ENCODE measurements around the gene CLMN.

GRCh38 chr14:95273001-95273978 lies 46.4 kb downstream of the CLMN start:
- no peak for TF ChIP-seq POLR2A (IDR thresholded peaks at IDR 0.05; ENCODE audit: low read depth, low read length)
- no peak for TF ChIP-seq EZH2 (IDR thresholded peaks at IDR 0.05; ENCODE audit: borderline replicate concordance, low read depth, low read length, severe bottlenecking)
- TF ChIP-seq, protein P1, sequence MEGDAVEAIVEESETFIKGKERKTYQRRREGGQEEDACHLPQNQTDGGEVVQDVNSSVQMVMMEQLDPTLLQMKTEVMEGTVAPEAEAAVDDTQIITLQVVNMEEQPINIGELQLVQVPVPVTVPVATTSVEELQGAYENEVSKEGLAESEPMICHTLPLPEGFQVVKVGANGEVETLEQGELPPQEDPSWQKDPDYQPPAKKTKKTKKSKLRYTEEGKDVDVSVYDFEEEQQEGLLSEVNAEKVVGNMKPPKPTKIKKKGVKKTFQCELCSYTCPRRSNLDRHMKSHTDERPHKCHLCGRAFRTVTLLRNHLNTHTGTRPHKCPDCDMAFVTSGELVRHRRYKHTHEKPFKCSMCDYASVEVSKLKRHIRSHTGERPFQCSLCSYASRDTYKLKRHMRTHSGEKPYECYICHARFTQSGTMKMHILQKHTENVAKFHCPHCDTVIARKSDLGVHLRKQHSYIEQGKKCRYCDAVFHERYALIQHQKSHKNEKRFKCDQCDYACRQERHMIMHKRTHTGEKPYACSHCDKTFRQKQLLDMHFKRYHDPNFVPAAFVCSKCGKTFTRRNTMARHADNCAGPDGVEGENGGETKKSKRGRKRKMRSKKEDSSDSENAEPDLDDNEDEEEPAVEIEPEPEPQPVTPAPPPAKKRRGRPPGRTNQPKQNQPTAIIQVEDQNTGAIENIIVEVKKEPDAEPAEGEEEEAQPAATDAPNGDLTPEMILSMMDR (IDR thresholded peaks at IDR 0.05; ENCODE audit: extremely low read depth in 1 of 2, insufficient read depth in 1 of 2, low read depth in 1 of 2, low read length in 2 of 2): no peak
